ENCODE results near the gene VSTM2L. TPM values are rescaled to one million over a fixed set of nuclear protein-coding genes. Genes with fewer than 3 reads are reported as not detected.

The VSTM2L gene
- total RNA-seq, 4 donors from 2014 or later = 0.78 to 1.4 TPM; not detected in 2

- TF ChIP-seq POLR2A (IDR thresholded peaks at IDR 0.05) (no peak), CTCF (IDR thresholded peaks at IDR 0.05) (no peak), EP300 (IDR thresholded peaks at IDR 0.05) (no peak), POLR2AphosphoS5 (IDR thresholded peaks at IDR 0.05) (no peak)
- no peak overlapping the region for H3K4me3 ChIP-seq
- WGBS = 93% methylated on average over 4 of the region's 4 CpGs
- H3K9me3 ChIP-seq = no peaks in the 10 kb centered on the region
- H3K36me3 ChIP-seq = no peaks in the 10 kb centered on the region
- H3K27ac ChIP-seq = no peak overlapping the region
- no peaks in the 10 kb centered on the region for H3K27me3 ChIP-seq
- no peak for DNase-seq (ENCODE audit: low spot score in 2 of 2)
- H3K4me1 ChIP-seq = no peaks in the 10 kb centered on the region
Observed at GRCh38 chr20:37937686-37938085, 34.8 kb downstream of the VSTM2L start.

GRCh38 chr20:37938181-37938750 lies 35.3 kb downstream of the VSTM2L start:
- Histone ChIP-seq H3K27ac (no peak overlapping the region), H3K36me3 (no peaks in the 10 kb centered on the region), H3K4me3 (no peak overlapping the region), H3K9me3 (no peaks in the 10 kb centered on the region), H3K4me1 (no peaks in the 10 kb centered on the region), H3K27me3 (no peaks in the 10 kb centered on the region)
- 91% methylated on average over 11 of the region's 12 CpGs for WGBS
- DNase-seq (ENCODE audit: low spot score in 2 of 2) = peak in 1 of 2 donors; percentile 41
- TF ChIP-seq POLR2AphosphoS5 (IDR thresholded peaks at IDR 0.05) (no peak), EP300 (IDR thresholded peaks at IDR 0.05) (no peak), CTCF (IDR thresholded peaks at IDR 0.05) (no peak), POLR2A (IDR thresholded peaks at IDR 0.05) (no peak)

- H3K36me3 ChIP-seq = no peaks in the 10 kb centered on the region
- no peak for TF ChIP-seq EP300 (IDR thresholded peaks at IDR 0.05)
- TF ChIP-seq POLR2A (IDR thresholded peaks at IDR 0.05) = no peak
- TF ChIP-seq POLR2AphosphoS5 (IDR thresholded peaks at IDR 0.05) = no peak
- TF ChIP-seq CTCF (IDR thresholded peaks at IDR 0.05) = no peak
- 100% methylated on average over 9 of the region's 9 CpGs for WGBS
Observed at GRCh38 chr20:37938954-37939353, 36.0 kb downstream of the VSTM2L start.

GRCh38 chr20:37939701-37940560 lies 37.0 kb downstream of the VSTM2L start:
- DNase-seq (ENCODE audit: low spot score in 2 of 2) = peak; percentile 29 to 62
- no peaks in the 10 kb centered on the region for H3K9me3 ChIP-seq
- H3K4me1 ChIP-seq = no peaks in the 10 kb centered on the region
- H3K27ac ChIP-seq = no peak overlapping the region
- peaks cover 4% of the 10 kb centered on the region for H3K27me3 ChIP-seq
- no peak overlapping the region for H3K4me3 ChIP-seq
- TF ChIP-seq CTCF (IDR thresholded peaks at IDR 0.05) (no peak), POLR2AphosphoS5 (IDR thresholded peaks at IDR 0.05) (no peak)
- 85% methylated on average over 25 of the region's 25 CpGs for WGBS
- no peaks in the 10 kb centered on the region for H3K36me3 ChIP-seq

More at GRCh38 chr20:37938954-37939353, 36.0 kb downstream of the VSTM2L start:
- no peak overlapping the region for H3K27ac ChIP-seq
- H3K4me1 ChIP-seq = no peaks in the 10 kb centered on the region
- peak in 1 of 2 donors; percentile 67 for DNase-seq (ENCODE audit: low spot score in 2 of 2)
- H3K4me3 ChIP-seq = no peak overlapping the region
- no peaks in the 10 kb centered on the region for H3K9me3 ChIP-seq
- no peaks in the 10 kb centered on the region for H3K27me3 ChIP-seq

- no peaks in the 10 kb centered on the region for H3K36me3 ChIP-seq
- no peak overlapping the region for H3K4me3 ChIP-seq
- peak; percentile 9 to 24 for DNase-seq (ENCODE audit: low spot score in 2 of 2)
- no peak for TF ChIP-seq POLR2A (IDR thresholded peaks at IDR 0.05)
- no peak for TF ChIP-seq POLR2AphosphoS5 (IDR thresholded peaks at IDR 0.05)
- no peak for TF ChIP-seq CTCF (IDR thresholded peaks at IDR 0.05)
- TF ChIP-seq EP300 (IDR thresholded peaks at IDR 0.05) = no peak
- H3K4me1 ChIP-seq = no peaks in the 10 kb centered on the region
- 77% methylated on average over 6 of the region's 6 CpGs for WGBS
- no peak overlapping the region for H3K27ac ChIP-seq
- H3K9me3 ChIP-seq = no peaks in the 10 kb centered on the region
- peaks cover 8% of the 10 kb centered on the region for H3K27me3 ChIP-seq
Observed at GRCh38 chr20:37940858-37941257, 37.9 kb downstream of the VSTM2L start.

All from suprapubic skin (tissue), 4 donors.